SJCRH30 (cell line): Measurements from ENCODE around the gene C14orf93. TPM values are rescaled to one million over a fixed set of nuclear protein-coding genes. Genes with fewer than 3 reads are reported as not detected.
"Not testable (repeated sequence)": the region's sequence is repeated elsewhere in the genome, so short reads cannot be mapped to it uniquely, and the experiment has no call there.

ENCODE experiments used
- DNase-seq, 2 experiments: peaks; one replicate each; pipeline ENCODE4 v3.0.0-alpha.2; 2015 to 2020
- H3K27ac ChIP-seq: fragments of 250-450 bp; sonication (Bioruptor Pico); 2 replicates; pipeline ENCODE4 v1.5.1; 2020; ENCODE audit warnings: mild to moderate bottlenecking, moderate library complexity
- H3K27me3 ChIP-seq: fragments of 250-450 bp; sonication (Bioruptor Pico); 2 replicates; pipeline ENCODE4 v1.5.1; 2020; ENCODE audit warnings: mild to moderate bottlenecking, moderate library complexity
- H3K36me3 ChIP-seq: fragments of 250-450 bp; sonication (Bioruptor Pico); 2 replicates; pipeline ENCODE4 v1.5.1; 2020; ENCODE audit warnings: mild to moderate bottlenecking, moderate library complexity
- H3K4me1 ChIP-seq: fragments of 250-450 bp; sonication (Bioruptor Pico); 2 replicates; pipeline ENCODE4 v1.5.1; 2020; ENCODE audit warnings: mild to moderate bottlenecking, moderate library complexity
- H3K4me3 ChIP-seq: fragments of 250-450 bp; sonication (Bioruptor Pico); 2 replicates; pipeline ENCODE4 v1.5.1; 2020; ENCODE audit warnings: mild to moderate bottlenecking, moderate library complexity
- H3K9me3 ChIP-seq: fragments of 250-450 bp; sonication (Bioruptor Pico); replicated peaks from 2 replicates; pipeline ENCODE4 v1.5.1; 2020; ENCODE audit warnings: mild to moderate bottlenecking, moderate library complexity
- total RNA-seq: library from RNA; depleted of rRNA; stranded (reverse); fragments of >200 nt; shearing (Covaris generic); gene quantifications from 2 replicates; pipeline ENCODE4 v1.2.3, GENCODE V29; 2014; rRNA removed

The C14orf93 gene
- total RNA-seq, 1 experiment from 2014 or later = 13.5 TPM

DNA sequence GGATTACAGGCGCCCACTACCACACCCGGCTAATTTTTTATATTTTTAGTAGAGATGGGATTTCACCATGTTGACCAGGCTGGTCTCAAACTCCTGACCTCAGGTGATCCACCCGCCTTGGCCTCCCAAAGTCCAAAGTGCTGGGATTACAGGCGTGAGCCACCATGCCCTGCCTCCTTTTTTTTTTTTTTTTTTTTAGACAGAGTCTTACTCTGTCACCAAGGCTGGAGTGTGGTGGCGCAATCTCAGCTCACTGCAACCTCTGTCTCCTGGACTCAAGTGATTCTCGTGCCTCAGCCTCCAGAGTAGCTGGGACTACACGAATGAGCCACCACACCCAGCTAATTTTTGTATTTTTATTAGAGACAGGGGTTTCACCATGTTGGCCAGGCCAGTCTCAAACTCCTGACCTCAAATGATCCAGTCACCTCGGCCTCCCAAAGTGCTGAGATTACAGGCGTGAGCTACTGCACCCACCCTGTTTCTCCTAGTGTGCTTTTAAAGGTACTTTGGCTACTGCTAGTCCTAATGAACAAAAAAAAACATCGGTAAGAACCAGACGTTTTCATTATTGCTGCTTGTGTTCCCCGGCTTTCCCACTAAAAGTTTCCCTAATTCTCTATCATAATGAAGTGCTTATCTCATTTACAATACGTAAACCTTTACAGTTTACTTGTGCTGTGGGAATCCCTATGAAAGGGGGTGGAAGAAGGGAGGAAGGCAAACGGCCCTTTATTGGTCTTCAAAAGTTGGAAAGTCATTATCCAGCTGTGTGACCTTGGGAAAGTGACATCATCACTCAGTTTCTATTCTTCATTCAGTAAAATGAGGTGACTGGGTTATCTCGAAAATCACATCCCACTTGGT lies 43.8 kb downstream of the C14orf93 start:
- not testable (repeated sequence) for H3K27me3 ChIP-seq, H3K4me1 ChIP-seq, H3K9me3 ChIP-seq, H3K27ac ChIP-seq, DNase-seq, H3K4me3 ChIP-seq, H3K36me3 ChIP-seq

DNA sequence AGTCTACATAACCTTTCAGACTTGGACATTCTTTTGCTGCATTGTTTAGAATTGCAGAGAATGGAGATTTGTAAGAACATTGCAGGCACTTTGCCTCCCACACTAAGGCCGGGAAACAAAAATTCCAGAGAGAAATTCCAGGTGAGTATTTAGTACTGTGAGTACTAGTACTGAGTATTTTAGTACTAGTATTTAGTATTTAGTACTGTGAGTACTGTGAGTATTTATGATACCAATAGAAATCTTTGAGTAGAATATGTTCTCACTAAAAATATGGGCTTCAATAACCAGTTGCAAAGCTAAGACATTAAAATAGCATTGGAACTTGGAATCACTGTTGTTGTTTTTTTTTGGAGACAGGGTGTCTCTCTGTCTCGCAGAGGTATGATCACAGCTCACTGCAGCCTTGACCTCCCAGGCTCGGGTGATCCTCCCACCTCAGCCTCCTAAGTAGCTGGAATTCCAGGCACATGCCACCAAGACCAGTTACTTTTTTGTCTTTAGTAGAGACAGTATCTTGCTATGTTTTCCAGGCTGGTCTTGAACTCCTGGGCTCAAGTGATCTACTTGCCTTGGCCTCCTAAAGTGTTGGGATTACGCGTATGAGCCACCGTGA lies 47.8 kb downstream of the C14orf93 start:
- Histone ChIP-seq H3K4me3 (no peak overlapping the region), H3K4me1 (no peaks in the 10 kb centered on the region; the same call in 1 of the 2 replicates), H3K27me3 (no peaks in the 10 kb centered on the region), H3K9me3 (no peaks in the 10 kb centered on the region), H3K27ac (no peak overlapping the region), H3K36me3 (no peaks in the 10 kb centered on the region)
- no peak for DNase-seq

GRCh38 chr14:22955702-22956569 lies 54.0 kb downstream of the C14orf93 start:
- Histone ChIP-seq H3K4me1 (peaks cover 4% of the 10 kb centered on the region), H3K4me3 (peak overlapping the region; percentile 74), H3K9me3 (no peaks in the 10 kb centered on the region), H3K27ac (peak overlapping the region; percentile 88), H3K36me3 (peaks cover 7% of the 10 kb centered on the region), H3K27me3 (no peaks in the 10 kb centered on the region)
- DNase-seq = no peak

- H3K9me3 ChIP-seq = no peaks in the 10 kb centered on the region
- no peak for DNase-seq
- H3K27ac ChIP-seq = no peak overlapping the region
- H3K4me1 ChIP-seq = peaks cover 4% of the 10 kb centered on the region
- peaks cover 24% of the 10 kb centered on the region for H3K36me3 ChIP-seq
- no peak overlapping the region for H3K4me3 ChIP-seq
- H3K27me3 ChIP-seq = no peaks in the 10 kb centered on the region
These were observed 57.5 kb downstream of the C14orf93 start for GRCh38 chr14:22952418-22952817.

DNA sequence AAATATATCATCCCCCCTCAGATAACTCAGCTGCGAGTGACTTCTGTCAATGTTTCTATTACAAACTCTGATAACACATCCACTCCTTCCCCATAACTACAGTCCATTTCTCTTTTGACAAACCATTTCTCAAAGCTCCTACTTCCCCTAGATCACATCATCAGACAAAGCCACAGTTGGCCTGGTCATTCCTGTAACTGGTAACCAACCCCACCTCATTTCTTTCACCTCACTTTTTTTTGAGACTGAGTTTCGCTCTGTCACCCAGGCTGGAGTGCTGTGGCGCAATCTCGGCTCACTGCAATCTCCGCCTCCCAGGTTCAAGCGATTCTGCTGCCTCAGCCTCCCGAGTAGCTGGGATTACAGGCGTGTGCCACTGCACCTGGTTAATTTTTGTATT lies 58.1 kb downstream of the C14orf93 start:
- H3K4me3 ChIP-seq, H3K4me1 ChIP-seq, H3K27me3 ChIP-seq, H3K9me3 ChIP-seq, DNase-seq, H3K27ac ChIP-seq: not testable (repeated sequence)
- H3K36me3 ChIP-seq = peaks cover 30% of the 10 kb centered on the region

DNA sequence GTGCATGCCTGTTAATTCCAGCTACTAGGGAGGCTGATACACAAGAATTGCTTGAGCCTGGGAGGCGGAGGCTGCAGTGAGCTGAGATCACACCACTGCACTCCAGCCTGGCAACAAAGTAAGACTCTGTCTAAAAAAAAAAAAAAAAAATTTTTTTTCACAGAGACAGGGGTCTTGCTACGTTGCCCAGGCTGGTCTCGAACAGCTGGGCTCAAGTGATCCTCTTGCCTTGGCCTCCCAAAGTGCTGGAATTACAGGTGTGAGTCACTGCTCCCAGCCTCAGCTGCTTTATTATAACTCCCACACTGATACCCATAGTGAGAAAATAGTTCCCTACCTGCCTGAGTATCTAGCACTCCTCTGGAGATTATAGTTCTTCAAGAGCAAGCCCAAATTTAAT lies 64.3 kb downstream of the C14orf93 start:
- no peak overlapping the region for H3K27ac ChIP-seq
- no peak for DNase-seq
- H3K4me1 ChIP-seq = no peaks in the 10 kb centered on the region
- no peaks in the 10 kb centered on the region for H3K9me3 ChIP-seq
- peaks cover 30% of the 10 kb centered on the region for H3K36me3 ChIP-seq
- H3K4me3 ChIP-seq = no peak overlapping the region
- H3K27me3 ChIP-seq = no peaks in the 10 kb centered on the region

DNA sequence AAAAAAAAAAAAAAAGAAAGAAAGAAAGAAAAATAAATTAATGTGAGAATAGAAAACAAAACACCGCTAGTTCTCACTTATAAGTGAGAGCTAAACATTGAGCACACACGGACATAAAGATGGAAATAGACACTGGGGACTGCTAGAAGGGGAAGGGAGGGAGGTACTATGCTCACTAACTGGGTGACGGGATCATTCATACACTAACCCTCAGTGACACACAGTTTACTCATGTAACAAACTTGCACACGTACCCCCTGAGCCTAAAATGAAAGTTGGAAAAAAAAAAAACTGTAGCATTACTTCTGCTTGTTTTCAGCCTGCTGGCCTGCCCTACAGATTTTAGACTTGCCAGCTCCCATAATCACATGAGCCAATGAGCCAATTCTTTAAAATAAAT lies 70.3 kb downstream of the C14orf93 start:
- H3K27ac ChIP-seq = no peak overlapping the region
- 0 out of 2 replicates have a peak, but pooled peaks cover 2% of the 10 kb centered on the region for H3K36me3 ChIP-seq
- no peak overlapping the region for H3K4me3 ChIP-seq
- no peak for DNase-seq
- no peaks in the 10 kb centered on the region for H3K4me1 ChIP-seq
- no peaks in the 10 kb centered on the region for H3K9me3 ChIP-seq
- no peaks in the 10 kb centered on the region for H3K27me3 ChIP-seq

Other genes with a start within 250 kb of the C14orf93 start
- 134 and 145 TPM in 2 replicates for gene OXA1L, start 243.5 kb downstream of the C14orf93 start, total RNA-seq
- 46.2 and 47.8 TPM in 2 replicates for gene SLC7A7, start 194.7 kb downstream of the C14orf93 start, total RNA-seq
- 65.1 and 95.5 TPM in 2 replicates for gene MRPL52, start 180.3 kb downstream of the C14orf93 start, total RNA-seq
- gene MMP14, start 173.6 kb downstream of the C14orf93 start, total RNA-seq = 96.7 and 98.7 TPM in 2 replicates
- gene LRP10, start 138.4 kb downstream of the C14orf93 start, total RNA-seq = 12.2 and 12.5 TPM in 2 replicates
- not detected in 2 replicates for gene REM2, start 126.9 kb downstream of the C14orf93 start, total RNA-seq
- gene RBM23, start 91.0 kb downstream of the C14orf93 start, total RNA-seq = 83.8 and 92.9 TPM in 2 replicates
- 104 and 113 TPM in 2 replicates for gene PRMT5, start 80.8 kb downstream of the C14orf93 start, total RNA-seq
- 42.9 and 44.5 TPM in 2 replicates for gene HAUS4, start 53.1 kb downstream of the C14orf93 start, total RNA-seq
- 41.1 and 47.3 TPM in 2 replicates for gene AJUBA, start 27.6 kb downstream of the C14orf93 start, total RNA-seq
- gene PSMB5, start 24.8 kb upstream of the C14orf93 start, total RNA-seq = 224 and 242 TPM in 2 replicates
- gene PSMB11, start 32.1 kb upstream of the C14orf93 start, total RNA-seq = not detected in 2 replicates
- 8.3 and 9.6 TPM in 2 replicates for gene CDH24, start 47.4 kb upstream of the C14orf93 start, total RNA-seq
- gene ACIN1, start 85.0 kb upstream of the C14orf93 start, total RNA-seq = 143 and 164 TPM in 2 replicates
- 43.6 and 46.0 TPM in 2 replicates for gene C14orf119, start 85.4 kb upstream of the C14orf93 start, total RNA-seq
- gene CIROP, start 94.8 kb upstream of the C14orf93 start, total RNA-seq = not detected in 2 replicates
- gene CEBPE, start 109.1 kb upstream of the C14orf93 start, total RNA-seq = not detected in 2 replicates
- gene SLC7A8, start 173.5 kb upstream of the C14orf93 start, total RNA-seq = 0.04 TPM in 1 of 2 replicates, not detected in the other
- not detected in 2 replicates for gene RNF212B, start 227.8 kb upstream of the C14orf93 start, total RNA-seq